Measurements from ENCODE around the gene GPS1.

Gene GPS1

GRCh38 chr17:82014432-82014831 lies 37.3 kb upstream of the GPS1 start:
- in situ Hi-C loops (cut with MboI; ENCODE audit: low sequenced_read_pairs): no loop called here

GRCh38 chr17:82014971-82015310 lies 36.8 kb upstream of the GPS1 start:
- in situ Hi-C loops (cut with MboI; ENCODE audit: low sequenced_read_pairs): no loop called here

DNA sequence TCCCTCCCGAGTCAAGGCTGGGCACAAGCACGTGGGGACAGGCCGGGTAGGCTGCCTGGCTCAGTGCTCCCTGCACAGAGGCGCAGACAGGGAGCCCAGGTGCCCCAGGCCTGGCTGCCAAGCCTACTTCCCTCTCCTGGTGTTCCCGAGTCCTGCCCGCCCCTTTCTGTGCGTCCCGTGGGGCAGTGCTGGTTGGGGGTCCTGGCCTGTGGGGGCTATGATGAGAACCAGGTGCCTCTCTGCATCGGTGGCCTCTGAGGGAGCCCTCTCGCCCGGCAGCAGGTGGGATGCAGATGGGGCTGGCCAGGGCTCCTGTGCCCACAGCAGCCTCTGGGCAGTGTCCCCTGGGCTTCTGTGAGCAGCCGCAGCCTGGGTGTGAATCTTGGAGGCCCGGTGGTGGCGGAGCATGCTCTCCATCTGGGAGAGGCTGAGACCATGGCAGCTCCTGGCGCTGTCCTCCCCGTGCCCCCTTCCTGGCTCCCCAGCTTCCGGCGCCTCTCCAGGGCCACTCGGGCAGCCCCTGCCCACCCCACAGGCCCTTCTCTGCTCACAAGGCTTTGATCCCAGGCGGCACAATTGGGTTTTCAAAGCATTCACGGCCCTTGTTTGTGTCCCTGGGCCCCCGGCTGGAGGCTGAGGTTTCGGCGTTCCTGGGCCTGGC lies 36.3 kb upstream of the GPS1 start:
- in situ Hi-C loops (cut with MboI; ENCODE audit: low sequenced_read_pairs): no loop called here

DNA sequence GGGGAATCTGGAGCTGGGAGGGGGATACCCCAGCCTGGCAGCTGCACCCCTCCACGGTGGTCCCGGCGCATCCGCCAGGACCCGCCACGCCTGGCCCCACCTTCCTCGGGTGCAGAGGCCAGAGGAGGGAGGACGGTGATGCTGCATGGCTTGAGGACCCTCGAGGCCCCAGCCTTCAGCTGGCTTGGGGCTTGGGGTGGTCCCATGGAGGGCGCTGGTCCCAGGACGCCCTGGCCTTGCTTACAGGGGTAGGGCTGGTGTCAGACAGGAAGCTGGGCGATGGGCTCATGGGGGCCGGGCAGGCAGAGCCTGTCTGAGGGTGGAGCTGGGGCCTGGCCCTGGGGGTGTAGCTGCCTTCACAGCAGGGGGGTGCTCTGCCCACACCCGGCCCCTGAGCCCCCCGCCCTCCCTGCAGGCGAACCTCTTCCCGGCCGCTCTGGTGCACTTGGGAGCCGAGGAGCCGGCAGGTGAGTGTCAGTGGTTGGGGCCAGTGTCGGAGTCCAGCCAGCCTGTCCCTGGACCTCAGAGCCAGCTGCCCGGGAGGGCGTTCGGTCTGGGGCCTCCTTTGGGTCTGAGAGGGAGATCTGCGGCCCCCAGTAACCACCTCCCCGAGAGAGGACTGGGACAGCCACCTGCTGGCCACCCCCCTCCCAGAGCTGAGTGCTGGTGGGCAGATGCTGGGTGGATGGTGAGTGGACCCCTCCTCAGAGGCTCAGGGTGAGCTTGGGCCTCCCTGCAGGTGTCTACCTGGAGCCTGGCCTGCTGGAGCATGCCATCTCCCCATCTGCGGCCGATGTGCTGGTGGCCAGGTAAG lies 35.4 kb upstream of the GPS1 start:
- in situ Hi-C loops (cut with MboI; ENCODE audit: low sequenced_read_pairs): no loop called here

GRCh38 chr17:82016875-82017459 lies 34.7 kb upstream of the GPS1 start:
- in situ Hi-C loops (cut with MboI; ENCODE audit: low sequenced_read_pairs): no loop called here

DNA sequence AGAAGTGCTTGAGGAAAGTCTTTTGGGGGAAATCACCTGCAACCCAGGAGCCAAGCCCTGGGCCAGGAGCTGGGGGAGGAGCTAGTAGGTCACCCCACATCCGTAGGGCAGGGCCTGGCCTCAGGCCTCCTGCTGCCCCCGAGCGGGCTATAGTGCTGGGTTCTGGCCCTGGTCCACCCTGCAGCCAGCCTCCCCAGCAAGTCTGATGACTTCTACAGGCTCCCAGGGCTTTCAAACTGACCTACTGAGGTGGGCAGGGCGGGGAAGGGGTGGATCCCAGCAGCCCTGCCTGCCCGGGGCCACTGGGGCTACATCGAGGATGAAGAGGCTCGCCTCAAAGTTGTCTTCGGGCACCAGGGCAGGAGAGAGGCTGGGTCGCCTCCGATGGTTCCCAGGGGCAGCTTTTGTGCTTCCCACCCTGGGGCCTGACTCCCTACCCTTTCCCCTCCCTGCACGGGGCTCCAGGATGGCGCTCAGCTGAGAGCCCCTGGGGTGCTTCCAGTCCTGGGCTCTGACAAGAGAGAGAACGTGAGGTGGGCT lies 34.0 kb upstream of the GPS1 start:
- in situ Hi-C loops (cut with MboI; ENCODE audit: low sequenced_read_pairs): no loop called here

- in situ Hi-C loops (cut with MboI; ENCODE audit: low sequenced_read_pairs): no loop called here
Observed at GRCh38 chr17:82018152-82018988, 33.3 kb upstream of the GPS1 start.

DNA sequence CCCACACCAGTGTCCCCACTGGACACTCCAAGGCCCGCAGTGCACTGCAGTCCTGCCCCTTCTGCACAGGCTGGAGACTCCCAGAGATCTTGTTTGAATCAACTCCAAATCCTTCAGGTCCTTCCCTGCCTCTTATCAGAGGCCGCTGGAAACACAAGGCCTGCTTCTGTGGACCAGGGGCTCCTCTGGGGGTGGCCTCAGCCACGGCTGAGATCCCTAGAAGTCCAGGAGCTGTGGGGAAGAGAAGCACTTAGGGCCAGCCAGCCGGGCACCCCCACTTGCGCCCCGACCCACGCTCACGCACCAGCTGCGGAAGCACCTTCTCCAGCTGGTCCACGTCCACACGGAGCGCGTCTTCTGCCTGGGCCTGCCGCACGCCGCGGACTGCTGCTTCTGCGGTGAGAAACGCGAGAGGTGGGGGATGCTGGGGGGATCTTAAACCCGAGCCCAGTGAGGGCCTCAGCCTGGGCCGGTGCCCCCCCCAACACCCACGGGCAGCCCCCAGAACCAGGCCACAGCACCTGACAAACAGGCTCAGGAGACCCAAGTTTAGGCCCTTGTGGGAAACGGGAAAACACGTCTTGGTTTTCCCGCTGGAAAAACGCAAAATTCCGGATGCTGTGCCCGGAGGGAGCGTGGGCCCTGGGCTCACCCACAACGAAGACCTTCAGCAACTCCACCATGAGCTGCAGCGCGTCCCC lies 32.6 kb upstream of the GPS1 start:
- in situ Hi-C loops (cut with MboI; ENCODE audit: low sequenced_read_pairs): no loop called here

DNA sequence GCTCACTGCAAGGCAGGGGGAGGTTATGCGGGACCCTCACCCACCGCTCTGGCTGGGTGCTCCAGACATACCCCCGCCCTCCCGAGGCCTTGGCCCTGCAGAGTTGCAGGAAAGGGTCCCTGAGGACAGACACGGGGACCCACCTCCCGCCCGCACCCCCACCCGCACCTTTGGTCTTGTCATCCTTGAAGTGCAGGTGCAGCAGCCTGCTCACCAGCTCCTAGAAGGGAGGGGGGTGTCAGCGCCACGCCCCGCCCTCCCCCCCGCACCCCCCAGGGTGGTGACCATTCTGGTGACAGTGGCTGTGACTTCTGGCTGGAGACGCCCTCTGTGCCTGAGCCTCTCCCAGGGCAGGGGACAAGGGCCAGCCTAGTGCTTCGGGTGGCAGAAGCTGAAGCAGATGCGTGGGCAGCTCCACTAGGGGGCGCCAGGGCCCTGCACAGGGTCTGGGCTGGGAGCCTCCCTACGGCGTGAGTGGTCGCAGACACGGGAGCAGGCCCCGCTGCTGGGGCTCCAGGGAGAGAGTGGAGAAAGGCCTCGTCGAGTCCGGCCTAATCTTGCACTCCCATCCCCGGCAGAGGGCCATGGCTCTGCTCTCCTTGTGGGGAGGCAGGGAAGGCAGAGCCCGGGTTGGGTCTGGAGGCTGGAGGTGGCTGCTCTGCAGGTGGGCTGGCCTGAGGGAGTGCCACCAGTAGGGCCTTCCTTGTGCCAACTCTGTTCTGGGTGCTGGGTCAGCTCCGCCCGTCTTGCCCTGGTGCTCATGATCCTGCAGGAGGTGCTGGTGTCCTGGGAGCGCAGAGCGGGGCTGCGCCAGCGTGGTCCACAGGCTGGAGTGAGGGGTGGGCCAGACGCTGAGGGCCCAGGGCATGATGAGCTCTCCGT lies 31.8 kb upstream of the GPS1 start:
- in situ Hi-C loops (cut with MboI; ENCODE audit: low sequenced_read_pairs): no loop called here

DNA sequence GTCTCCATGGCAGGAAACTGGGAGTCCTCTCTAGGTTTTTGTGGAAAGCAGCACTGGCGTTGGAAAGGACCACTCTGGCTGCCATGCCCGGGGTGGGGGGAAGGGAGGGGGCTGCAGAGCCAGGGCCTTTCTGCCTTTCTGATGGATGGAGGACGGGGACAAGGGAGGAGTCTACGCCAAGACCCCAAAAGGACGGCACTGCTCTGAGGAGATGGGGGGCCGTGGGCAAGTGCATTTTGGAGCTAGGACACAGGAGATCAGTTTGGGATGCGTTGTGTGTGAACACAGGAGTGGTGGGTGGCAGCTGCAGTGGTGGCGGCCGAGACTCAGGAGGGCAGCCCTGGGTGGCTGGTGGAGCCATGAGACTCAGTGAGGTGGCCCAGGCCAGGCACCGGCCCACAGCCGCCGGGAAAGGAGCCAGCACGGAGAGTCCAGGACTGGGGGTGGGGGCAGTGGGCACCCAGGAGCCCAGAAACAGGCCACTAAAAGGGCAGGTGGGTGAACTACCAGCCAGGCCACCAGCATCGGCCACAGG lies 31.1 kb upstream of the GPS1 start:
- in situ Hi-C loops (cut with MboI; ENCODE audit: low sequenced_read_pairs): no loop called here

GRCh38 chr17:82021107-82021899 lies 30.4 kb upstream of the GPS1 start:
- in situ Hi-C loops (cut with MboI; ENCODE audit: low sequenced_read_pairs): no loop called here

DNA sequence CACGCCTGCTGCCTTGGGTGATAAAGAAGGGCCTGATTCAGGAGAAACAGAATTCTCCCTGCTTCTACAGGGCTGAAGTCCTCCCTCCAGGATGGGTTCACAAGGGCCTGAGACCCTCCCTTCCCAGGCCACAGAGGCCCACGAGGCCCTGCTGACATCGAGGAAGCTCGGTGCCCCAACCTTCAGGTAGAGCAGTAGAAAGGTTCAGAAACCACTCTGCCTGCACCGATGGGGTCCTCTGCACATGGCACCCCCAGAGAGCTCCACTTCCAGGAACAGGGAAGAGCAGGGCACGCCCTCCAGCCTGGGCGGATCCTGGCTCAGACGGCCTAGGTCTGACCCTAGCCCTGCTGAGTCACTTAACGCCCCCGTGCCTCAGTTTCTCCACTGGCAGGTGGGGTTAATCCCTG lies 29.8 kb upstream of the GPS1 start:
- in situ Hi-C loops (cut with MboI; ENCODE audit: low sequenced_read_pairs): no loop called here

DNA sequence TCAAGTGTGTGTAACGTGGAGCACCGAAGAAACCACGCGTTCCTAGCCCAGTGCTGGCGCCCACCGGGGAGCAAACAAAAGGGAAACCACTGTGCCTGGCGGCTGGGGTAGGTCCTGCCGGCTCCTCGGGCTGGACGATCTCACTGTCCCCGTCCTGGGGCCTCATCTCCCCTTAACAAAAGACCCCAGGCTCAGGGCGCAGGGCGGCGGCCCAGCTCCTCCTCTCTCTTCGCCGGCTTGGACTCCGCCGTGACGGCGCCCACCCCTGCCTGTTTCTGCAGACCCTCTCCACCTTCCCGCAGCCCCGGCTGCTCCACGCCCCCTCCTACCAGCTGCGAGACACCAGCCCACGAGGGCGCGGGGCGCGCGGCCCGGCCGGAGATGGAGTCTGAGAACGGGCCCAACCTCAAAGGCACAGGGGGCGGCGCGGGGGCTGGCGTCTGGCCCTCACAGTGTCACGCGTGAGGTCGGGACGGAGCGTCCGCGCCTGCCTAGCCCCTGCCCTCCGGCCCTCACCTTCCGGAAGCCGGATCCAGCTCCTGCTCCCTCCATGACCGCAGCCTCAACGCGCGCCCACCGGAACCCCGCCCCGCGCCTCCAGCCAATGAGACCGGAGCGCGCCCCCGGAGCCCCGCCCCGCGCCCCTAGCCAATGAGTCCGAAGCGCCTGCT lies 29.3 kb upstream of the GPS1 start, which contains the start of gene CENPX:
TSS of gene CENPX (minus strand) at position 569 of the 671 bp plus-strand sequence. CDS start at position 552, 17 bp downstream.
- in situ Hi-C loops (cut with MboI; ENCODE audit: low sequenced_read_pairs): no loop called here

- in situ Hi-C loops (cut with MboI; ENCODE audit: low sequenced_read_pairs): no loop called here
Observed at GRCh38 chr17:82022981-82023446, 28.7 kb upstream of the GPS1 start, which contains the start of gene LRRC45. Gene LRRC45, plus strand, starts transcription at chr17:82023305. Its CDS starts 339 bp downstream, at chr17:82023644.

- in situ Hi-C loops (cut with MboI; ENCODE audit: low sequenced_read_pairs): no loop called here
Observed at GRCh38 chr17:82023447-82024241, 28.1 kb upstream of the GPS1 start.

DNA sequence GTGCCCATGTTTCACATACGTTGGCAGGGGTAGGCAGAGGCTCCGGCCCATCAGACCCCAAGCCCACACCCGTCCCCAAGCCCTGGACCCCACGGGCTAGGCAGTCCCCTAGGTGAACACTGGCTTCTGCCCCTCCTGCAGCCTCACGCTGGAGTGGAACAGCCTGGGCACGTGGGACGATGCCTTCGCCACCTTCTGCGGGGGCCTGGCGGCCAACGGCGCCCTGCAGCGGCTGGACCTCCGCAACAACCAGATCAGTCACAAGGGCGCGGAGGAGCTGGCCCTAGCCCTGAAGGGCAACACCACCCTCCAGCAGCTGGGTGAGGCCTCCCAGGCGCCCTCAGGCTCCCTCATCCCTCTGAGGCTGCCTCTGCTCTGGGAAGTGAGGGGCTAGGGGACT lies 26.8 kb upstream of the GPS1 start:
- in situ Hi-C loops (cut with MboI; ENCODE audit: low sequenced_read_pairs): no loop called here
